GM21576 (cell line): Measurements from ENCODE around the gene ZNF263.

ENCODE experiments used
- ATAC-seq: cut with Tn5 transposase; IDR thresholded peaks from one replicate; pipeline ENCODE4 v1.9.1; 2021; ENCODE audit warnings: mild to moderate bottlenecking, moderate library complexity; ENCODE audit not compliant: unreplicated experiment

Gene ZNF263

GRCh38 chr16:3282730-3283542 is at the start of gene ZNF263:
TSS of gene ZNF263 (plus strand) at chr16:3283491. CDS start at chr16:3283819, 328 bp downstream.
- ATAC-seq, result peak; percentile 86

GRCh38 chr16:3234543-3234856 is 48.8 kb upstream of the ZNF263 start:
- peak; percentile 29 for ATAC-seq

- ATAC-seq, result peak; percentile 94
Observed at GRCh38 chr16:3234857-3235561, 48.3 kb upstream of the ZNF263 start, which contains the start of gene ZNF200. TSS of gene ZNF200 (minus strand) at chr16:3235158. CDS start at chr16:3233755, 1,403 bp downstream.

GRCh38 chr16:3235856-3236669 is 47.2 kb upstream of the ZNF263 start:
- ATAC-seq, result no peak

- ATAC-seq, result no peak
Observed at GRCh38 chr16:3241761-3242160, 41.5 kb upstream of the ZNF263 start.

- no peak for ATAC-seq
Observed at GRCh38 chr16:3242709-3243108, 40.6 kb upstream of the ZNF263 start.

- no peak for ATAC-seq
Observed at GRCh38 chr16:3243882-3244281, 39.4 kb upstream of the ZNF263 start.

- ATAC-seq, result no peak
Observed at GRCh38 chr16:3246002-3246401, 37.3 kb upstream of the ZNF263 start.

- no peak for ATAC-seq
Observed at GRCh38 chr16:3246876-3247275, 36.4 kb upstream of the ZNF263 start.

GRCh38 chr16:3248596-3248995 is 34.7 kb upstream of the ZNF263 start:
- no peak for ATAC-seq

GRCh38 chr16:3249020-3249419 is 34.3 kb upstream of the ZNF263 start:
- ATAC-seq, result no peak

- no peak for ATAC-seq
Observed at GRCh38 chr16:3249451-3249850, 33.8 kb upstream of the ZNF263 start.

- ATAC-seq, result no peak
Observed at GRCh38 chr16:3252967-3253366, 30.3 kb upstream of the ZNF263 start.

GRCh38 chr16:3254309-3254708 is 29.0 kb upstream of the ZNF263 start:
- ATAC-seq, result no peak

GRCh38 chr16:3256146-3256865 is 27.0 kb upstream of the ZNF263 start, which contains the start of gene MEFV:
TSS of gene MEFV (minus strand) at chr16:3256633. CDS start at chr16:3256587, 46 bp downstream.
- no peak for ATAC-seq

GRCh38 chr16:3256866-3257465 is 26.3 kb upstream of the ZNF263 start:
- ATAC-seq, result no peak

- no peak for ATAC-seq
Observed at GRCh38 chr16:3259836-3260235, 23.5 kb upstream of the ZNF263 start.

GRCh38 chr16:3262517-3262916 is 20.8 kb upstream of the ZNF263 start:
- ATAC-seq, result no peak

GRCh38 chr16:3264137-3265036 is 18.9 kb upstream of the ZNF263 start:
- peak; percentile 85 for ATAC-seq
